Activated CD4-positive, alpha-beta memory T cell treated with anti-CD3 and anti-CD28 coated beads, Interleukin-2, amount 10 ng/mL, durations not matched to agents 7 days and 5 days (primary cell): ENCODE measurements around the gene CLEC4F. TPM values are rescaled to one million over a fixed set of nuclear protein-coding genes. Genes with fewer than 3 reads are reported as not detected.
"Not testable (repeated sequence)": the region's sequence is repeated elsewhere in the genome, so short reads cannot be mapped to it uniquely, and the experiment has no call there.

Source experiments
- CTCF ChIA-PET: fragments of 350-600 bp; sonication (Branson Sonifier 250); formaldehyde crosslinking; loops from one replicate; lab custom pipeline; 2021; ENCODE audit warnings: antibody characterized with exemption, inconsistent platforms; lab: Charles Lee
- POLR2A ChIA-PET: fragments of 350-600 bp; sonication (Branson Sonifier 250); formaldehyde crosslinking; loops from one replicate; lab custom pipeline; 2021; ENCODE audit warnings: antibody characterized with exemption; lab: Charles Lee
- DNase-seq: peaks from one replicate; pipeline ENCODE4 v3.0.0-alpha.2; 2020
- H3K27ac Mint-ChIP-seq: one replicate; pipeline ENCODE4 v1.8.0; 2021; ENCODE audit warnings: mild to moderate bottlenecking, mixed read lengths
- H3K27me3 Mint-ChIP-seq: one replicate; pipeline ENCODE4 v1.8.0; 2021; ENCODE audit warnings: mixed read lengths
- H3K36me3 Mint-ChIP-seq: one replicate; pipeline ENCODE4 v1.8.0; 2021; ENCODE audit warnings: low read depth, mixed read lengths
- H3K4me1 Mint-ChIP-seq: one replicate; pipeline ENCODE4 v1.8.0; 2021; ENCODE audit warnings: mixed read lengths
- H3K4me3 Mint-ChIP-seq: one replicate; pipeline ENCODE4 v1.8.0; 2021; ENCODE audit warnings: mild to moderate bottlenecking, mixed read lengths
- H3K9me3 Mint-ChIP-seq: one replicate; pipeline ENCODE4 v1.8.0; 2021; ENCODE audit warnings: mixed read lengths
- total RNA-seq, 2 experiments: library from RNA; stranded (reverse); gene quantifications; one replicate each; pipeline ENCODE4 v1.2.3, GENCODE V29; 2021

Gene CLEC4F
- total RNA-seq, 2 experiments from 2014 or later = not detected

- H3K4me3 Mint-ChIP-seq = no peak overlapping the region
- H3K4me1 Mint-ChIP-seq = peaks cover 15% of the 10 kb centered on the region
- H3K27me3 Mint-ChIP-seq = peaks cover 4% of the 10 kb centered on the region
- CTCF ChIA-PET = interaction anchor here (1.0 to 1.3 kb wide), 2 partner anchors 10 to 25 kb away, joined by 3 to 4 read pairs; no protein-coding TSS in a partner anchor
- POLR2A ChIA-PET = no interaction called here
- no peak for DNase-seq
- H3K9me3 Mint-ChIP-seq = no peaks in the 10 kb centered on the region
- H3K36me3 Mint-ChIP-seq = no peaks in the 10 kb centered on the region
- no peak overlapping the region for H3K27ac Mint-ChIP-seq
These were observed 3.7 kb downstream of the CLEC4F start for GRCh38 chr2:70816726-70817125.

DNA sequence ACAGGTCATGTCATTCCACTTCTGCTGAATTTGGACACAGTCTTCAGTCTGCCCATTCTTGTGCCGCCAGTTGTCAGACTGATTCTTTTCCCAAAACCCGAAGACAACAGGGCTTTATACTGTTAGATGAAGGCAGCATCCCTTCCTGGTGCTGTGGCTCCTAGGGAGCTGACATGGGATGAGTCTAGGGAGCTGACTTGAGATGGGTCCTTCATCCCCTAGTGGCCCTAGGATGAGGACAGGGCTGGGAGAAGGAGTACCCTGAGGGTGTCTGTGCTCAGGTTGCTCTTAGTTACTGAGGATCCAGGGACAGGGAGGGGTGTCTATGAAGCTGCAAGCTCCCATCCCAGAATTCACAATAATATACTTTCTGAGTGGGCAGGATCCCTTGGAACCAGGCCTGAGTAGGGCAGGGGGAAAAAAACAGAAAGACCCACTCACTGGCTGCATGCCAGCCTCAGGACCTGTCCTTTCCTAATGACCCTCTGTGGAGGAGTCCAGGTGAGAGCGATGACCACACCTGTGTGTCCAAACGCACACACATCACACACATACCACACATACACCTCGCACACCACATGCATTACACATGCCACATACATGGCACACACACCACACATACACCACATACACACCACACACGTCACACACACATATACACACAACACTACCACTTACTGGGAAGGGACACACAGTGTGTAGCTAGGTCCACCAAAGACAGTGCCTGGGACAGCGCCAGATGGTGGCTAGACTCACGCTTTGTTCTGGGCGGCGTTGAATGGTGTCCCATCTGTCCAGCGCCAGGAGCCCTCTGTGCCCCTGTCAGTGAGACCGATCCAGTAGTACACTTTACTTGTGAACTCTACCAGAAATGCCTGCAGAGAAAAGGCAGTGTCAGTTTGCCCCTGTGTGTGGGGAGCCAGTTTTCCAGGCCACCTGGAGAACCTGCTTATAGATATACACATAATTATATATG is 11.1 kb downstream of the CLEC4F start:
- Mint-ChIP-seq H3K36me3 (no peaks in the 10 kb centered on the region), H3K9me3 (no peaks in the 10 kb centered on the region), H3K4me1 (no peaks in the 10 kb centered on the region), H3K27me3 (peaks cover 9% of the 10 kb centered on the region), H3K4me3 (no peak overlapping the region), H3K27ac (no peak overlapping the region)
- CTCF ChIA-PET = no interaction called here
- no peak for DNase-seq
- POLR2A ChIA-PET = no interaction called here

GRCh38 chr2:70807828-70808118 is 12.6 kb downstream of the CLEC4F start:
- DNase-seq = no peak
- no peaks in the 10 kb centered on the region for H3K36me3 Mint-ChIP-seq
- no peaks in the 10 kb centered on the region for H3K4me1 Mint-ChIP-seq
- ChIA-PET CTCF (no interaction called here), POLR2A (no interaction called here)
- no peak overlapping the region for H3K27ac Mint-ChIP-seq
- peaks cover 12% of the 10 kb centered on the region for H3K27me3 Mint-ChIP-seq
- no peak overlapping the region for H3K4me3 Mint-ChIP-seq
- no peaks in the 10 kb centered on the region for H3K9me3 Mint-ChIP-seq

DNA sequence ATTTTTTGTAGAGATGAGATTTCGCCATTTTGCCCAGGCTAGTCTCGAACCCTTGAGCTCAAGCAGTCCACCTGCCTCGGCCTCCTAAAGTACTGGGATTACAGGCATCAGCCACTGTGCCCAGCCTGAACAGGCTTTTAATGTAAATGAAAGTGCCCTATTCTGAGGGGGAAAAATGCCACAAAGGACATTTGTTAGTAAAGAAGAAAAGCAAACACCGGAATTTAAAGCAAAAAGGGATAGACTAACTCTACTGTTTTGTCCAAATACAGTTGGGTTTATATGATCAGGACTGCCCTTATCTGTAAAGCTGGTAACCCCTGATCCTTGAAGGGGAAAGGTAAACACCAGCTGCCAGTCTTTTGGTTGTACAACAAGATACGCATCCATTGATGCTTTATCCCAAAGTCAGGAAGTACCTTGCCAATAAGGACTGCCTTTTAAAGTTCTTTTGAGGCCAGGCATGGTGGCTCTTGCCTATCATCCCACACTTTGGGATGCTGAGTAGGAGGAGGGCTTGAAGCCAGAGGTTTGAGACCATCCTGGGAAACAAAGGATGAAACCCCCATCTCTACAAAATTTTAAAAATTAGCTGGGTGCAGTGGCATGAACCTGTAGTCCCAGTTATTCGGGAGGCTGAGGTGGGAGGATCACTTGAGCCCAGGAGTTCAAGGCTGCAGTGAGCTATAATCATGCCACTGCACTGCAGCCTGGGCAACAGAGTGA is 13.1 kb downstream of the CLEC4F start:
- peaks cover 12% of the 10 kb centered on the region for H3K27me3 Mint-ChIP-seq
- DNase-seq = no peak
- H3K9me3 Mint-ChIP-seq = no peaks in the 10 kb centered on the region
- H3K27ac Mint-ChIP-seq = no peak overlapping the region
- ChIA-PET POLR2A (no interaction called here), CTCF (no interaction called here)
- no peaks in the 10 kb centered on the region for H3K4me1 Mint-ChIP-seq
- H3K4me3 Mint-ChIP-seq = no peak overlapping the region
- no peaks in the 10 kb centered on the region for H3K36me3 Mint-ChIP-seq

- CTCF ChIA-PET = interaction anchor here (1.0 kb wide), 1 partner anchor 150 kb away, joined by 3 read pairs; no protein-coding TSS in a partner anchor
- POLR2A ChIA-PET = no interaction called here
- no peak for DNase-seq
- Mint-ChIP-seq H3K27me3 (peaks cover 12% of the 10 kb centered on the region), H3K4me1 (no peaks in the 10 kb centered on the region), H3K9me3 (no peaks in the 10 kb centered on the region), H3K27ac (no peak overlapping the region), H3K4me3 (no peak overlapping the region), H3K36me3 (no peaks in the 10 kb centered on the region)
These were observed 13.8 kb downstream of the CLEC4F start for GRCh38 chr2:70806620-70807019.

DNA sequence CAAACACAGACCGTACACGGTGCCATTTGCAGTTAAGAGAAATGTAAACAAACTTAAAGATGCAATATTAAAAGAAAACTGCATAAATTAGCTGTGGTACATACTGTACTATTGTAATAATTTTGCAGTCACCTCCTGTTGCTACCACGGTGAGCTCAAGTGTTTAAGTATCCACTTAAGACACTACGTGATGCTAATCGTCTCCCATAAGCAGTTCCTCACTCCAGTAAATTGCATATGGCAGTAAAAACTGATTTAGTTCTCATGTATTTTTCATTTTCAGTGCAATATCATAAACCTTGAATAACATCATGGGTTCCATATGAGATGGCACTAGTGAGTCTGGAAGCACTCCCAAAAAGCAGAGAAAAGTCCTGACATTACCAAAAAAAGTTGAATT is 14.4 kb downstream of the CLEC4F start:
- H3K27ac Mint-ChIP-seq = no peak overlapping the region
- no peaks in the 10 kb centered on the region for H3K9me3 Mint-ChIP-seq
- no peaks in the 10 kb centered on the region for H3K4me1 Mint-ChIP-seq
- H3K27me3 Mint-ChIP-seq = peaks cover 12% of the 10 kb centered on the region
- no peak for DNase-seq
- CTCF ChIA-PET = interaction anchor here (1.0 kb wide), 1 partner anchor 149 kb away, joined by 3 read pairs; no protein-coding TSS in a partner anchor
- no peaks in the 10 kb centered on the region for H3K36me3 Mint-ChIP-seq
- no peak overlapping the region for H3K4me3 Mint-ChIP-seq
- POLR2A ChIA-PET = interaction anchor here (0.6 kb wide), 1 partner anchor 8 kb away, joined by 3 read pairs; no protein-coding TSS in a partner anchor

DNA sequence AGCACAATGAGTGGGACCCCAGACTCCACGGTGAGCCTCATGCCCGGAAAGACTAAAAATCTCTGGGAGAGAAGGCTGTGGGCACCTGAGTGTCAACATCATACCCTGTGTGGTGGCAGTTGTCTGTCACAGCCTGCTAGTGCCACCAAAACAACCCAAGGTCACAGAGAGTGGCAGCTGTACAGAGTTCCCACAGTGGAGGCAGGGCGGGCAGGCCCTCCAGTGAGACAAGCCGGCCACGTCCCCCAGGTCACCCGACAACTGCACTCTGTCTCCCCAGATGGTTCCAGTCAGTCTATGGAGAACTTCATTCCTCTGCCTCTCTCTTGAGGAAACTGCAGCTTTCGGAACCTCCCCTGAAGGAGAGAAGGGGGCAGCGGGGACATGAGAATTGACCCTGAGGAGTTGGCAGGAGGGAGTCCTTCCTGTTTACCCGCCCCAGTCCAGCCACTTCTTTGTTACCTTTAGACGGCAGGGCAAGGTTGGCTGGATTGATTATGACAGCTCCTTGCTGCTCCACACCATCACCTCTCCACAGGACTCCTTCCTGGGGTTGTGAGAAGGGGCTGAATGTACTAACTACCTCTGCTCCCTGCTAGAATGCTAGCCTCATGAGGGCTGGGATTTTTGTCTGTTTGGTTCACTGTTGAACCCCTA is 18.7 kb downstream of the CLEC4F start:
- CTCF ChIA-PET = no interaction called here
- no peak for DNase-seq
- Mint-ChIP-seq H3K27ac (no peak overlapping the region), H3K4me3 (no peak overlapping the region), H3K27me3 (peaks cover 20% of the 10 kb centered on the region), H3K36me3 (no peaks in the 10 kb centered on the region), H3K9me3 (peaks cover 10% of the 10 kb centered on the region), H3K4me1 (no peaks in the 10 kb centered on the region)
- POLR2A ChIA-PET = no interaction called here

DNA sequence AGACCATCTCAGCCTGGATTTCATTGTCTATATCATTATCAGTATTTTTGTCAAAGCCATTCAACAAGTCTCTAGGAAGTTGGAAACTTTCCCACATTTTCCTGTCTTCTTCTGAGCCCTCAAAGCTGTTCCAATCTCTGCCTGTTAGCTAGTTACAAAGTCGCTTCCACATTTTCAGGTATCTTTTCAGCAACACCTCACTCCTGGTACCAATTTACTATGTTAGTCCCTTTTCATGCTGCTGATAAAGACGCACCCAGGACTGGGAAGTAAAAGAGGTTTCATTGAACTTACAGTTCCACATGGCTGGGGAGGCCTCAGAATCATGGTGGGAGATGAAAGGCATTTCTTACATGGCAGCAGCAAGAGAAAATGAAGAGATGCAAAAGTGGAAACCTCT is 20.7 kb downstream of the CLEC4F start:
- peaks cover 10% of the 10 kb centered on the region for H3K9me3 Mint-ChIP-seq
- no peaks in the 10 kb centered on the region for H3K36me3 Mint-ChIP-seq
- DNase-seq = no peak
- ChIA-PET POLR2A (no interaction called here), CTCF (interaction anchor here (1.4 kb wide), 1 partner anchor 12 kb away, joined by 3 read pairs; no protein-coding TSS in a partner anchor)
- no peak overlapping the region for H3K27ac Mint-ChIP-seq
- H3K4me3 Mint-ChIP-seq = no peak overlapping the region
- no peaks in the 10 kb centered on the region for H3K4me1 Mint-ChIP-seq
- peaks cover 22% of the 10 kb centered on the region for H3K27me3 Mint-ChIP-seq

- CTCF ChIA-PET, H3K27ac Mint-ChIP-seq, H3K4me1 Mint-ChIP-seq, H3K9me3 Mint-ChIP-seq, H3K4me3 Mint-ChIP-seq, DNase-seq, H3K36me3 Mint-ChIP-seq, POLR2A ChIA-PET: not testable (repeated sequence)
- H3K27me3 Mint-ChIP-seq = peaks cover 25% of the 10 kb centered on the region
These were observed 22.4 kb downstream of the CLEC4F start for GRCh38 chr2:70797996-70798395.

GRCh38 chr2:70797506-70797905 is 22.9 kb downstream of the CLEC4F start:
- POLR2A ChIA-PET = no interaction called here
- Mint-ChIP-seq H3K9me3 (peaks cover 10% of the 10 kb centered on the region), H3K4me1 (no peaks in the 10 kb centered on the region), H3K27ac (no peak overlapping the region), H3K4me3 (no peak overlapping the region), H3K36me3 (no peaks in the 10 kb centered on the region), H3K27me3 (peaks cover 29% of the 10 kb centered on the region)
- DNase-seq = no peak
- CTCF ChIA-PET = interaction anchor here (0.6 kb wide), 1 partner anchor 142 kb away, joined by 5 read pairs; no protein-coding TSS in a partner anchor

DNA sequence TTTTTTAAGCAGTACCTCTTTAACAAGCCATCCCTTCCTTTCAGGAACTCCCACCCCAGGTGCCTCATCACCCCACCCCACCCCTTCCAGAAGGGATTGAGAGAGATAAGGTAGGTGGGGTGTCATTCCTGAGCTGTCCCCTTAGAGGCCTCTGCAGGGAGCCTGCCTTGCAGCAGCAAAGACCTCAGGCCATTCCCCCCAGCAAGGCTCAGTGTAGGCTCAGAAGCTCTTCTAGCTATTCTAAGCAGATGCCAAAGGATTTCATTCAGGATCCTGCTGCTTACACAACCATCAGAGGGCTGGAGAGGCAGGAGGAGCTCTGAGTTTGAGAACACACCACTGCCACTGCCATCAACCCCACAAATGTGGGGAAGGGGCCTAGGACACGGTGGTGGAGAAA is 24.1 kb downstream of the CLEC4F start:
- Mint-ChIP-seq H3K4me3 (no peak overlapping the region), H3K36me3 (no peaks in the 10 kb centered on the region), H3K4me1 (no peaks in the 10 kb centered on the region), H3K27ac (no peak overlapping the region), H3K9me3 (peaks cover 10% of the 10 kb centered on the region), H3K27me3 (peaks cover 38% of the 10 kb centered on the region)
- ChIA-PET CTCF (interaction anchor here (1.0 kb wide), 1 partner anchor 74 kb away, joined by 3 read pairs; no protein-coding TSS in a partner anchor), POLR2A (no interaction called here)
- no peak for DNase-seq

DNA sequence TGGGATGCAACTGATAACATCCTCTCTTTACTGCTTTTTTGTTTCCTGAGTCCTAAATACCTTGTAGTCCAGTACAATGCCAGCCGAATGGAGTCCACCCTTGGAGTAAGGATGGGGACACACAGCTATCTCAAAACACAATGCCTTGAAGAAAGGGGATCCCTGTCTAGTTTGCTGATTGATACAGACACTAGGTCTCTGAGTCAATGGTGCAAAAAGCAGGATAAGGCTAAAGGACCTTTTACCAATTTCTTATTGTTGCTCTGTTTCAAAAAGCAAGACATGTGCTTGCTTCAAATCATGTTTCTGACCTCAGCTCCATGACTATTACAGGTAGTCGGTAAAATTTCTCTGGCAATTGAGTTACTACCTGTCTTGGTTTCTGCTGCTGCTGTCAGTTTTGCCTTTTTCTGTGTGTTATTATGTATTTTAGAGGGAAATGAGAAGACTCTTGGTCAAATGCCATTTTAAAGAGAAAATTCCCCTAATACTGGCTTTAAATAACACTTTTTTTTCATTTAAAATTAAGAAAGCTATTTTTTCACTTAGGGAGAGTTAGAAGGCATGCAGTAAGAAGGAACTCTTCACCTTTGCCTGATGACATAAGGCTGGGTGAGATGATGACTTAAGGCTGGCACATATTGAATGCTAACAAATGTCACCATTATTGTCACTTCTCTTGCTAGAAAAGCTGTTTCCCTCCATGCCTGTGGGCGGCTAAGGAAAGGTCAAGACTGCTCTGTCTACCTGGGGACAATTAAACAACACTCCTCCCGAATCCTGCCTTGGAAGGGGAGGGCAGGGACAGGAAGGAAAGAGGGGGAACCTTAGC is 25.0 kb downstream of the CLEC4F start:
- Mint-ChIP-seq H3K9me3 (peaks cover 10% of the 10 kb centered on the region), H3K27me3 (peaks cover 43% of the 10 kb centered on the region), H3K27ac (no peak overlapping the region), H3K4me1 (peaks cover 3% of the 10 kb centered on the region), H3K4me3 (no peak overlapping the region), H3K36me3 (no peaks in the 10 kb centered on the region)
- CTCF ChIA-PET = interaction anchor here (1.1 kb wide), 1 partner anchor 125 kb away, joined by 3 read pairs; no protein-coding TSS in a partner anchor
- no peak for DNase-seq
- POLR2A ChIA-PET = no interaction called here
